Astrocyte of the spinal cord (primary cell): ENCODE results near the gene FSIP1.
"Not testable (repeated sequence)": the region's sequence is repeated elsewhere in the genome, so short reads cannot be mapped to it uniquely, and the experiment has no call there.

ENCODE experiments used
- DNase-seq: peaks from one replicate; pipeline ENCODE4 v3.0.0; 2011; ENCODE audit warnings: low read depth, low spot score
- H3K4me3 ChIP-seq: 2 replicates; pipeline ENCODE4 v1.5.1; 2011; ENCODE audit warnings: low read depth, mild to moderate bottlenecking, low read length, moderate library complexity
- in situ Hi-C: cut with HindIII; loops from 2 replicates; pipeline ENCODE4 v1.10.0; 2017; ENCODE audit warnings: low sequenced_read_pairs
- TF ChIP-seq, protein P1 (sequence below): IDR thresholded peaks from 2 replicates; pipeline ENCODE4 v1.5.1; 2012; ENCODE audit warnings: low read depth, mild to moderate bottlenecking, low read length, inconsistent platforms

FSIP1 gene

DNA sequence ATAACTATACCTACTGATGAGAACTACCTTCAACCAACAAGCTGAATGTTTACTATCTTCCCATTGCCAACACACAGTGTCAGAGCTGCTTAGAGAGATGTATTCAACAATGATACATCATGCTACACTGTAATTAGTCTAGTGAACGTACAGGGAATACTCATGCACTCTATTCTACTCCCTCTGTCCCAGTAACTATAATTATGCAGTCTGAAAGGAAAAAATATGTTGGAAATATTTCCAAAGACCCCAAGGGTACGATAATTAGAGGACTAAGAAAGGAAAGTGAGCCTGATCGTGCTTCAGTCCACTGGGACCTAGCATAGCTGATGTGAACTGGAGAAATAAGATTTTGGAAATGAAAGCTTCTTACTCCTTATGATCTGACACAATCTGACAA is 36.9 kb upstream of the FSIP1 start:
- TF ChIP-seq, protein P1, sequence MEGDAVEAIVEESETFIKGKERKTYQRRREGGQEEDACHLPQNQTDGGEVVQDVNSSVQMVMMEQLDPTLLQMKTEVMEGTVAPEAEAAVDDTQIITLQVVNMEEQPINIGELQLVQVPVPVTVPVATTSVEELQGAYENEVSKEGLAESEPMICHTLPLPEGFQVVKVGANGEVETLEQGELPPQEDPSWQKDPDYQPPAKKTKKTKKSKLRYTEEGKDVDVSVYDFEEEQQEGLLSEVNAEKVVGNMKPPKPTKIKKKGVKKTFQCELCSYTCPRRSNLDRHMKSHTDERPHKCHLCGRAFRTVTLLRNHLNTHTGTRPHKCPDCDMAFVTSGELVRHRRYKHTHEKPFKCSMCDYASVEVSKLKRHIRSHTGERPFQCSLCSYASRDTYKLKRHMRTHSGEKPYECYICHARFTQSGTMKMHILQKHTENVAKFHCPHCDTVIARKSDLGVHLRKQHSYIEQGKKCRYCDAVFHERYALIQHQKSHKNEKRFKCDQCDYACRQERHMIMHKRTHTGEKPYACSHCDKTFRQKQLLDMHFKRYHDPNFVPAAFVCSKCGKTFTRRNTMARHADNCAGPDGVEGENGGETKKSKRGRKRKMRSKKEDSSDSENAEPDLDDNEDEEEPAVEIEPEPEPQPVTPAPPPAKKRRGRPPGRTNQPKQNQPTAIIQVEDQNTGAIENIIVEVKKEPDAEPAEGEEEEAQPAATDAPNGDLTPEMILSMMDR: no peak
- in situ Hi-C loops: no loop called here
- no peak overlapping the region for H3K4me3 ChIP-seq
- DNase-seq: no peak

DNA sequence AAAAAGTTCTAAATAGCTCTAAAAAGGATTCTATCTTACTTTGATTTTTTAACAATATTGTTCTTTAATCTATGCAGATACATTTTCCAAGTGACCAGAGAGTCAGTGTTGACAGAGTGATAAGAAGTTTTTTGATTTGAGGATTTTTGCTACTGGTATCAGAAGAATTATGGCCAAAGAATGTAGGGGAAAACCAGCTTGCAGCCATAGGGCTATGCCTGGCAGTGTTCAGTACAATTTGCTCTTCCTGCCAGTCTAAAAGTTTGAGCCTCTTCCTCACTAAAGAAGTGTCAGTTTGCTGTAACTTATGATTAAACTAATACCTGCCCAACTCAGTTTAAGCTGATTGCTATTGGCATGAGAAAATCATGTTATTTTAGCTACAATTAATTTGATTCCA is 35.3 kb upstream of the FSIP1 start:
- TF ChIP-seq, protein P1: no peak
- no peak for DNase-seq
- in situ Hi-C loops: no loop called here
- no peak overlapping the region for H3K4me3 ChIP-seq

DNA sequence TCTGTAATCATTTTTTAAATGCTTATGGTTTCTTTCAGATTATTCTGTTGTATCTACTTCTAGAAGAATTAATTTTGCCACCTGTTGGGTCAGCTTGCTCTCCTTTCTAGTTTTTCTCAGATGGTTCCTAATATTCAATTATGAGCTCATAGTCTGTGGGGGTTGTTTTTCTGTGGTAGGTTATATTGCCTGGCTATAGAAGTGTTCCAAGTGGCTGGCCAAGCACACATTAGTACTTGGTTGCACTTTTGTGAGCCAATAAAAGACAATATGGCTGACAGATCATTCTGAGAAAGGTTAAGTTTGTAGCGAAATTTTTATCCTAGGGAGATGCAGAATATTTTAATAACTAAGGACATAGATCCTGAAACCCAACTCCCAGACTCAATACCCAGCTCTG is 31.8 kb upstream of the FSIP1 start:
- TF ChIP-seq, protein P1: no peak
- no peak overlapping the region for H3K4me3 ChIP-seq
- no peak for DNase-seq
- in situ Hi-C loops: no loop called here

DNA sequence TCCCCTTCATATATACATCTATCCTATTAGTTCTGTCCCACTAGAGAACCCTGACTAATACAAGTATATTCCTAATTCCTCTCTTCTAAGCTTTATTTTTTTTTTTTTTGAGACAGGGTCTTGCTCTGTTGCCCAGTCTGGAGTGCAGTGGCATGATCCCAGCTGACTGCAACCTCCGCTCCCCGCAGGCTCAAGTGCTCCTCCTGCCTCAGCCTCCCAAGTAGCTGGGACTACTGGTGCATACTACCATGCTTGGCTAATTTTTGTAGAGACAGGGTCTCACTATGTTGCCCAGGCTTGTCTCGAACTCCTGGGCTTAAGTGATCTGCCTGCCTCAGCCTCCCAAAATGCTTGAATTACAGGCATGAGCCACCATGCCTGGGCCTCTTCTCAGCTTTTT is 30.0 kb upstream of the FSIP1 start:
- DNase-seq, H3K4me3 ChIP-seq, in situ Hi-C loops: not testable (repeated sequence)

DNA sequence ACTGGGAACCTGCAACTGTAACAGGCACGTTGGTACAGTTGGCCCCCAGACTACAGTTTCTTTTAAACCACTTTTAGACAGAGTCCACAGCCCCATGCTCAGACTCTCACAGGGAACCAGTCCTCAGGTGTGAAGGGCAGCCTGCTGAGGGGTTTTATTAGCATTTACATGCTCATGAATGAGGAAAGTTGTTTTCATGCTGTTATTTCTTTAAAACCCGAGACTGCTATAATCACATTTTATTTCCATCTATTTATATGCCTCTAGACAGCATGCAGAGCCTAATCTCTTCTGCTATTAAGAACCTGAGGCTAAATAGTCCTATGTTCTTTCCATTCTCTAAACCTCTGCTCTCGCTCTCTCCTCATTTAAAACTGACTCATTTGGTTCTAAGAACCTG is 26.3 kb upstream of the FSIP1 start:
- TF ChIP-seq, protein P1: no peak
- in situ Hi-C loops: no loop called here
- DNase-seq: no peak
- no peak overlapping the region for H3K4me3 ChIP-seq

DNA sequence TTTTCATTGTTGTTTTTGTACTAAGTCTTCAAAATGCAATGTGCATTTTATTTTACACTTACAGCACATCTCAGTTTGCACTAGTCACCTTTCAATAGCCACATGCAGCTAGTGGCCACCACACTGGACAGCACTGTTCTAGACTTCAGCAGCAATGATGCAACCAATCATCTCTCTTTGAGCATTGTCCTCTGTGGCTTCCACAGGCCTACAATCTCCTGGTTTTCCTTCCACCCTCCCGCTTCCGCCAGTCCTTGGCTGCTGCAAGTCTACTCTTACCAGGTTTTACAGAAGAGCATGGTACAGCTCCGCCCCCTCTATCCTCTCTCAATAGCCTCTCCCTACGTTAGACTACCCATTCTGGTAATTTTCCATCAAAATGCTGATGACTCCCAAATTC is 25.1 kb upstream of the FSIP1 start:
- in situ Hi-C loops: no loop called here
- TF ChIP-seq, protein P1: no peak

DNA sequence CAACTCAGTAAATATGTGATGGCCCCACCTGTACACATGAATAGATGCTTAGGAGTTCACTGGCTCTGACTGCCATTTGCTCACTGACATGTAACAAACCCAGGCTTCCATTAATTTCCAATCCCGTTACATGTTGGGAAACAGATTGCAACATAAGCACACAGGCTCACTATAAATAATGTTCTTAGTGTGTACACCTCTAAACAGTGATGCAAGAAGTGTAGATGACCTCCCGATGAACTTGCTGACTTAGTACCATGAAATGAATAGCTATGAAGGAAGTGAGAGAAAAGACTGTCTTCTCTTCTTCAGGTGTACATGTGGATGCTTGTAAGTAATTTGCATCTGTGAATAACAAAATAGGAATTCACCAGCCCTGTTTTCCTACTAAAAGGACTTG is 21.4 kb upstream of the FSIP1 start:
- no peak overlapping the region for H3K4me3 ChIP-seq
- TF ChIP-seq, protein P1: no peak
- DNase-seq: no peak
- in situ Hi-C loops: no loop called here

More for the DNA sequence above, 25.1 kb upstream of the FSIP1 start:
- no peak overlapping the region for H3K4me3 ChIP-seq
- DNase-seq: no peak
